SK-N-SH treated with all-trans-retinoic acid at 6 μM for 48 hours (cell line): ENCODE data around the gene FOXN3.

Experiments used
- CREB5 ChIP-seq: fragments of 250-450 bp; sonication (Bioruptor Pico); IDR thresholded peaks from 2 replicates; pipeline ENCODE4 v1.5.1; 2020; ENCODE audit warnings: low read depth, mild to moderate bottlenecking, moderate library complexity
- CSDC2 ChIP-seq: fragments of 250-450 bp; sonication (Bioruptor Pico); IDR thresholded peaks from 2 replicates; pipeline ENCODE4 v1.5.0; 2020; ENCODE audit warnings: mild to moderate bottlenecking, moderate library complexity
- CSRNP3 ChIP-seq: fragments of 250-450 bp; sonication (Bioruptor Pico); IDR thresholded peaks from 2 replicates; pipeline ENCODE4 v1.5.1; 2021; ENCODE audit warnings: mild to moderate bottlenecking, moderate library complexity
- ESRRG ChIP-seq: fragments of 250-450 bp; sonication (Bioruptor Pico); IDR thresholded peaks from 2 replicates; pipeline ENCODE4 v1.6.1; 2021; ENCODE audit warnings: mild to moderate bottlenecking
- ISL1 ChIP-seq: fragments of 250-450 bp; sonication (Bioruptor Pico); IDR thresholded peaks from 2 replicates; pipeline ENCODE4 v2.1.2; 2022; ENCODE audit warnings: mild to moderate bottlenecking, moderate library complexity
- PATZ1 ChIP-seq: fragments of 250-450 bp; sonication (Bioruptor Pico); IDR thresholded peaks from 2 replicates; pipeline ENCODE4 v1.8.0; 2020; ENCODE audit warnings: mild to moderate bottlenecking, moderate library complexity, borderline replicate concordance
- POU6F1 ChIP-seq: fragments of 250-450 bp; sonication (Bioruptor Pico); IDR thresholded peaks from 2 replicates; pipeline ENCODE4 v1.8.0; 2021; ENCODE audit warnings: low read depth, mild to moderate bottlenecking, moderate library complexity, borderline replicate concordance
- RARB ChIP-seq: fragments of 250-450 bp; sonication (Bioruptor Pico); IDR thresholded peaks from 2 replicates; pipeline ENCODE4 v1.8.0; 2021; ENCODE audit warnings: mild to moderate bottlenecking, moderate library complexity
- SNAI2 ChIP-seq: fragments of 250-450 bp; sonication (Bioruptor Pico); IDR thresholded peaks from 2 replicates; pipeline ENCODE4 v1.5.0; 2020; ENCODE audit warnings: mild to moderate bottlenecking, moderate library complexity
- TOX ChIP-seq: fragments of 250-450 bp; sonication (Bioruptor Pico); IDR thresholded peaks from 2 replicates; pipeline ENCODE4 v1.8.0; 2021; ENCODE audit warnings: mild to moderate bottlenecking, moderate library complexity, borderline replicate concordance
- ZC3H10 ChIP-seq: fragments of 250-450 bp; sonication (Bioruptor Pico); IDR thresholded peaks from 2 replicates; pipeline ENCODE4 v1.5.1; 2021; ENCODE audit warnings: mild to moderate bottlenecking, moderate library complexity
- ZFP3 ChIP-seq: fragments of 250-450 bp; sonication (Bioruptor Pico); IDR thresholded peaks from 2 replicates; pipeline ENCODE4 v1.5.0; 2020; ENCODE audit warnings: mild to moderate bottlenecking, moderate library complexity
- ZFP30 ChIP-seq: fragments of 450-650 bp; formaldehyde crosslinking; IDR thresholded peaks from 2 replicates; pipeline ENCODE4 v1.5.0; 2022; ENCODE audit warnings: mild to moderate bottlenecking, moderate library complexity
- ZNF565 ChIP-seq: fragments of 450-650 bp; formaldehyde crosslinking; conservative IDR thresholded peaks from 2 replicates; pipeline ENCODE4 v1.5.0; 2020; ENCODE audit warnings: low read depth, mild to moderate bottlenecking, moderate library complexity

DNA sequence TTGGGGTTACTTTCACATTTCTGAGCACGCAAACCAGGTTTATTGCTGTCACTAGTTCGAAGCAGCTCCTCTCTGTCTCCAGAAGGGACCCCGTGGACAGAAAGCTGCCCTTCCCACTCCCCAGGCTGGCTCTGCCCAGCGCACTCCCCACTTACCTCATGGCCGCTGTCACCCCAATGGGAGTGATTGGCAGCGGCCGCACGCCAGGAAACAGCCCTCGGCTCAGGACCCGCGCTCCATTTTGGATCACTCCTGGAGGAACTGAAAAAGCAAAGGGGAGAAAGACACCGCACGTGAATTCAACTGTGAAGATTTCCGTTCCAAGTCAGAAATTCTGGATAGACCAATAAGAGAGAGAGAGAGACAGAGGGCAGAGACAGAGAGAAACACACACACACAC is 236.5 kb downstream of the FOXN3 start:
- TF ChIP-seq ZNF565 (CRISPR knock-in tag) = no peak
- TF ChIP-seq TOX (CRISPR knock-in tag) = no peak
- TF ChIP-seq ZFP30 = no peak
- TF ChIP-seq SNAI2 (CRISPR knock-in tag) = no peak
- no peak for TF ChIP-seq RARB (CRISPR knock-in tag)
- no peak for TF ChIP-seq PATZ1 (CRISPR knock-in tag)
- TF ChIP-seq POU6F1 (CRISPR knock-in tag) = no peak
- no peak for TF ChIP-seq ZFP3 (CRISPR knock-in tag)
- TF ChIP-seq CSDC2 (CRISPR knock-in tag) = no peak
- no peak for TF ChIP-seq CSRNP3 (CRISPR knock-in tag)
- no peak for TF ChIP-seq ESRRG (CRISPR knock-in tag)
- TF ChIP-seq ZC3H10 (CRISPR knock-in tag) = no peak
- no peak for TF ChIP-seq ISL1 (CRISPR knock-in tag)
- no peak for TF ChIP-seq CREB5 (CRISPR knock-in tag)
